Upper lobe of left lung (tissue), 4 donors: ENCODE data around the gene CDH12.

Experiments used
- CTCF ChIP-seq, 6 experiments: fragments of 450-650 bp in 4 of 6; fragments of 200-600 bp in 2 of 6; sonication (generic) in 2 of 6; IDR thresholded peaks; one replicate each; pipeline ENCODE4 v1.5.1; 2016 to 2019; ENCODE audit warnings: antibody characterized with exemption in 6 of 6
- EP300 ChIP-seq, 4 donors: sonication (generic); formaldehyde crosslinking; IDR thresholded peaks; one replicate each; pipeline ENCODE4 v1.5.1; 2017; ENCODE audit warnings: antibody characterized with exemption in 4 of 4, control low read depth in 2 of 4

GRCh38 chr5:22344000-22344399, 509.1 kb downstream of the CDH12 start:
- TF ChIP-seq CTCF (IDR thresholded peaks at IDR 0.05): no peak
- TF ChIP-seq EP300 (IDR thresholded peaks at IDR 0.05): no peak
